GM19438 (cell line): ENCODE data around the gene KCTD7.
"Not testable (repeated sequence)": the region's sequence is repeated elsewhere in the genome, so short reads cannot be mapped to it uniquely, and the experiment has no call there.

Source experiments
- ATAC-seq: cut with Tn5 transposase; IDR thresholded peaks from one replicate; pipeline ENCODE4 v1.9.1; 2021; ENCODE audit warnings: low read depth; ENCODE audit not compliant: unreplicated experiment

KCTD7 gene

DNA sequence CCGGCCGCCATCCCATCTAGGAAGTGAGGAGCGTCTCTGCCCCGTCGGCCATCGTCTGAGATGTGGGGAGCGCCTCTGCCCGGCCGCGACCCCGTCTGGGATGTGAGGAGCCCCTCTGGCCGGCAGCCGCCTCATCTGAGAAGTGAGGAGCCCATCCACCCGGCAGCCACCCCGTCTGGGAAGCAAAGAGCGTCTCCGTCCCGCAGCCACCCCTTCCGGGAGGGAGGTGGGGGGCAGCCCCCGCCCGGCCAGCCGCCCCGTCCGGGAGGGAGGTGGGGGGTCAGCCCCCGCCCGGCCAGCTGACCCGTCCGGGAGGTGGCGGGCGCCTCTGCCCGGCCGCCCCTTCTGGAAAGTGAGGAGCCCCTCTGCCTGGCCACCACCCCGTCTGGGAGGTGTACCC is 14.1 kb upstream of the KCTD7 start:
- ATAC-seq = not testable (repeated sequence)

- no peak for ATAC-seq
These were observed 13.0 kb upstream of the KCTD7 start for GRCh38 chr7:66615699-66616098.

DNA sequence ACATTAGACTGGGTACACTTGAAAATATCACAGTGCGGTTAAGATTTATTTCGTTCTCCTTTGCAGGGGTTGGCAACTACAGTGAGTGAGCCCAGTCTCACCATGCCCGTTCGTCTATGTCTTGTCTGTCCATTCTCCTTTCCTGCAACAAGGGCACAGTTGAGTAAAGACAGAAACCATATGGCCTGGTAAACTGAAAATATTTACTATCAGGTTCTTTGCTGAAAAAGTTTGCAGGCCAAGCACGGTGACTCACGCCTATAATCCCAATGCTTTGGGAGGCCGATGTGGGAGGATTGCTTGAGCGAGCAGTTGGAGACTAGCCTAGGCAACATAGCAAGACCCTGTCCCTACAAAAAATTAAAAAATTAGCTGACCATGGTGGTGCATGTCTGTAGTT is 11.4 kb upstream of the KCTD7 start:
- ATAC-seq = no peak

DNA sequence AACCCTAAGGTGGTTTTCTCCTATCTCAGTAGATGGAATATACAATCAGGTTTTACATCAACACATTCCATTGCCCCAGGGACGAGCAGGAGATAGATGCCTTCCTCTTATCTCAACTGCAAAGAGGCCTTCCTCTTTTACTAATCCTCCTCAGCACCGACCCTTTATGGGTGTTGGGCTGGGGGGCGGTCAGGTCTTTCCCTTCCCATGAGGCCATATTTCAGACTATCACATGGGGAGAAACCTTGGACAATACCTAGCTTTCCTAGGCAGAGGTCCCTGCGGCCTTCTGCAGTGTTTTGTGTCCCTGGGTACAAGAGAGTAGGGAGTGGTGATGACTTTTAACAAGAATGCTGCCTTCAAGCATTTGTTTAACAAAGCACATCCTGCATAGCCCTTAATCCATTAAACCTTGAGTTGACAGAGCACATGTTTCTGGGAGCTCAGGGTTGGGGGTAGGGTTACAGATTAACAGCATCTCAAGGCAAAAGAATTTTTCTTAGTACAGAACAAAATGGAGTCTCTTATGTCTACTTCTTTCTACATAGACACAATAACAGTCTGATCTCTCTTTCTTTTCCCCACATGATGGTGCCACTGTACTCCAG is 9.2 kb upstream of the KCTD7 start:
- ATAC-seq = not testable (repeated sequence)

DNA sequence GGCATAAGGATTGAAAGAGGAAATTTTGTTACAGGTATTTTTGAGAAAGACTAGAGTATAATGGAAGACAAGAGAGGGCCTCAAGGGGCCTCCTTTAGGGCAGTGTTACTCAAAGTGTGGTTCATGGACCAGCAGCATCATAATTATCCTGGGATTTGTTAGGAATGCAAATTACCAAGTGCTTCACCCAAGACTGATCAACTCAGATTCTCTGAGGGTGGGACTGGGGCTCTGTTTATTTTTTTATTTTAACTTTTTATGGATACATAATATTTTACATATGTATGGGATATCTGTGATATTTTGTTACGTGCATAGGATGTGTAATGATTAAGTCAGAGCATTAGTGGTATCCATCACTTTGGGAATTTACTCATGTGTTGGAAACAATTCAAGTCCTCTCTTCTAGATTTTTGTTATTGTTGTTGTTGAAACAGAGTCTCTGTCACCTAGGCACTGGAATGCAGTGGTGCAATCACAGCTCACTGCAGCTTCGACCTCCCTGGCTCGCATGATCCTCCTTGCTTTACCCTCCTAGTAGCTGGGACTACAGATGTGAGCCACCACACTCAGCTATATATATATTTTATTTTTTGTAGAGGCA is 2.2 kb upstream of the KCTD7 start:
- no peak for ATAC-seq

DNA sequence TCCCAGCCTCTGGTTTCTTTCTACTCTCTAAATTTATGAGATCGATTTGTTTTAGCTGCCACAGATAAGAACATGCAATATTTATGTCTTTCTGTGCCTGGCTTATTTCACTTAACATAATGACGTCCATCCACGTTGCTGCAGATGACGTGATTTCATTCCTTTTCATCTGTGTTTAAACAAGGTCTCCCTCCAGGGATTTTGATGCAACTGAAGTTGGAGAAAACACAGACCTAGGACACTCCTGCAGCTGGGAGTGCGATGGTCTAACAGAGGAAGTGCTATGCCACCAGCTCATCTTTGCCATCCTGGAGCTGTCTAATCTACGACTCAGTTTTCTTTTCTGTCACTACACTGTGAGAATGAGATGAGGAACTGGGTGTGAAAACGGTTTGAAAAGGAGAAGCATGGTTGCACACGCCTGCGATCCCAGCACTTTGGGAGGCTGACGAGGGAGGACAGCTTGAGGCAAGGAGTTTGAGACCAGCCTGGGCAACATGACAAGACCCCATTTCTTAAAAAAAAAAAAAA is 1.5 kb upstream of the KCTD7 start:
- ATAC-seq = no peak

GRCh38 chr7:66627881-66628360 is 760 bp upstream of the KCTD7 start:
- ATAC-seq = peak; percentile 10

DNA sequence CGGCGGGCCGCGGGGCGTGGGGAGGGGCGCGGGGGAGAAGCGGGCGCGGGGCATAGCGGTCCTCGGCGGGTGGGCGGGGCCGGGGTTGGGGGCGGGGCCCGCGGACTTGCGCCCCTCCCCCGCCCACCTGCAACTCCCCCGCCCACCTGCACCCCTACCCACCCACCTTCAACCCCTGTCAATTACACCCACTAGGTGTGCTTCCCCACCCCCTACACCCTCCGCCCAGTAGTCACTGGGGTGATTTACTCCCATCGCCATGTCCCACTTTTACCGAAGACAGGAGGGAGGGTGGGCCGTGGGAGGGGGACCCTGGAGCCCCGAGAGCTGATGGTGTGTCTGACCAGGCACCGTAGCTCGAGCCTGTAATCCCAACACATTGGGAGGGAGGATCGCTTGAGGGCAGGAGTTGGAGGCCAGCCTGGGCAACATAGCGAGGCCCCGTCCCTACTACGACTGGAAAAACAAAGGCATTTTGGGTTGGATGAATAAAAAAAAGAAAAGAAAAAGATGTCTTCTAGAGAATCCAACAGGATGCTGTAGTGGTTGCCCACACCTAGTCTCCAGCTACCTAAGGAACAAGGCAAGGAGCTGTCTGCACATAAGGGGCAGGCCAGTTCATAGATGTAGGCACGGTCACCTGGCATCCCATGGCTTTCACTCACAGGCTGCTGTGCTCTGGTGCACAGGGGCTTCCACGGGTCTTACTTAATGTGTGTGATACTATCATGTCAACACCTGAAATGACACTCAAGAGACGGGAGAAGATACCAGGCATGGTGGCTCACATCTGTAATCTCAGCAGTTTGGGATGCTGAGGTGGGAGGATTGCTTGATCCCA is 761 bp downstream of the KCTD7 start:
- ATAC-seq = peak; percentile 3

DNA sequence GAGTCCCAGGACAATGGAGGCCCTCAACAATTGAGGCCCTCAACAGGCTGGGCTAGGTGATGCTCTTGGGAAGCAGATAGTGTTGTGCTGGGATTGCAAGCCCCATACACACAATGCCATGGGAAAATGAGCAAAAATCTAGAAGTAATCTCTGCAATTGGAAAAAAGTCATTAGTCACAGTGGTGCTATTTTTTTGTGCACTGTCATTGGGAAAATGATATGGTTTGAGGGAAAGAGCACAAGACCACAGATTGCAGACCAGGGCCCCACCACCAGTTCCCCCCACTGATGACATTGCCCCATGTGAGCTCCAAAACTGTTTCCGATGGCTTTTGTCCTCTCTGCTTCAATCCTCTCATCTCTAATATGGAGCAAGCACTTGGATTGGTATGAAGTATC is 1.9 kb downstream of the KCTD7 start:
- no peak for ATAC-seq

GRCh38 chr7:66631471-66631870 is 2.8 kb downstream of the KCTD7 start:
- no peak for ATAC-seq

GRCh38 chr7:66634816-66635215 is 6.1 kb downstream of the KCTD7 start:
- peak; percentile 41 for ATAC-seq

GRCh38 chr7:66635322-66635981 is 6.8 kb downstream of the KCTD7 start:
- not testable (repeated sequence) for ATAC-seq

- ATAC-seq = not testable (repeated sequence)
These were observed 7.4 kb downstream of the KCTD7 start for GRCh38 chr7:66635982-66636546.

DNA sequence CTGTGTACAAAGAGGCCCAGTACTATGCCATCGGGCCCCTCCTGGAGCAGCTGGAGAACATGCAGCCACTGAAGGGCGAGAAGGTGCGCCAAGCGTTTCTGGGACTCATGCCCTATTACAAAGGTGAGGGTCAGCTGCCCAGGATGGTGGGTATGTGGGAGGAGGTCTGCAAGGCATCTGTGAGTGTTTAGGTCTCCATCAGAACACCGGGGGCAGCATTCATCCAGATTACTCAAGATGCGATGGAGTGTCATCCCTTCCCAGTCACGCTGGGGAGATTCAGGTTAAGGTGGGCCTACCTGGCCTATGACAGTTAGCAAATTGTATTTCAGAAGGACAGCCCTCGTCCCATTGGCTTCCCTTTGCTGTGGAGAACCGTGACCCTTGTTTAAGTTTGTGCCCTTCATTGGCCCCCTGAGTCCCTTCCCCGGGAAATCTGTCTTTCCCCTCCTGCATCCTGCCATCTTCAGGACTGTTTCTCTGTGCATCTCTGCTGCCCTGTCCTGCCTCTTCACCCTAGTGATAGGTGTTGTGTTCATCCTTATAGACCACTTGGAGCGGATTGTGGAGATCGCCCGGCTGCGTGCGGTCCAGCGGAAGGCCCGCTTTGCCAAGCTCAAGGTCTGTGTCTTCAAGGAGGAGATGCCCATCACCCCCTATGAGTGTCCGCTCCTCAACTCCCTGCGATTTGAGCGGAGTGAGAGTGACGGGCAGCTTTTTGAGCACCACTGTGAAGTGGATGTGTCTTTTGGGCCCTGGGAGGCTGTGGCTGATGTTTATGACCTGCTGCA is 9.8 kb downstream of the KCTD7 start:
- no peak for ATAC-seq

DNA sequence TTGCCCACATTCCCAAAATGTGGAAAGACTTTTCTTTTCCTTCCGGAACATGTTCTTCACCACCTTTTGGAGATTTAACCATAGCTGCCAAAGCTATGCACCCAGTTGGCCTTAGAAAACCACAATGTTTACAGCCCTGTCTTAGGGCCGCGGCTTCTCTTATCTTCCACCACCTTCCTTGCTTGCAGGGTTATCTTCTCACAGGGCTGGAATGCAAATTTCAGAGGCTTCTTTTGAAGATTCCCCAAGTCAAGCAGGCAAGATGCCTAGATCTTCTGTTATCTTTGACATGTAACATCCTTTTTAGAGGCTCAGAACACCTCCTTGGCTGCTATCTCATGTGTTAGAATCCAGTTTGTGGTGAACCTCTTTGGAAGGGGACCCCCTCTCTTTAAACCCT is 11.1 kb downstream of the KCTD7 start:
- ATAC-seq = no peak

DNA sequence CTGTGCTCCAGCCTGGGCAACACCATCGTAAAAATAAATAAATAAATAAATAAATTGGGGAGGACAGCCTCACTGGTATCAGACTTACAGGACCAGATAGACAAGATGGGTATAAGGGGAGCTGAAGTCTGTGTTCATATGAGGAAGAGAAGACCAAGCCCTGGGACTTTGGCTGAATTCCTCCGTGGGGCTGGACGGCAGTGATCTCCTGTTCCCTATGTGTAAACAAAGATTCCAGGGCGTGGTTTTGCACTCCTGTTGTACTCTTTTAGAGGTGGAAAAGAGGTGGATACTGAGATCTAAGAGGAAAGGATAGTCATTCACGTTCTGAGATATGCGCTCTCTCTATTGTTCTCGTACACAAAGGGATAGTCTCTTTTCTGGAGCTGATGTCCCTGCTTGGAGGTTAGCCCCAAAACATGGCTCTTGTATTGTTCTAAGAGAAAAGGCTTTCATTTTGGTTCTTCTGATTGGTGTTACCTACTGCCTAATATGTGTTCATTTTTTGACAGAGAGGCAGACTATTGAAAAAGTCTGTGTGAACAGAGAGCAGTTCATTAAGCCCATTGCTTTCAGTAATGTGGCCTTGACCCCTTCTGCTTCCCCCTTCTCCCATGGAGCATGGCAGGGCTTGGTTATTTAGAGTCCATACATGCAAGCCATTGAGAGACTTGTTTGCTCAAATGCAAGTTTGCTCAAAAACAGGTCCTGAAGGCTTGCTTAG is 12.3 kb downstream of the KCTD7 start:
- no peak for ATAC-seq

- ATAC-seq = no peak
These were observed 12.8 kb downstream of the KCTD7 start for GRCh38 chr7:66641526-66641871.

DNA sequence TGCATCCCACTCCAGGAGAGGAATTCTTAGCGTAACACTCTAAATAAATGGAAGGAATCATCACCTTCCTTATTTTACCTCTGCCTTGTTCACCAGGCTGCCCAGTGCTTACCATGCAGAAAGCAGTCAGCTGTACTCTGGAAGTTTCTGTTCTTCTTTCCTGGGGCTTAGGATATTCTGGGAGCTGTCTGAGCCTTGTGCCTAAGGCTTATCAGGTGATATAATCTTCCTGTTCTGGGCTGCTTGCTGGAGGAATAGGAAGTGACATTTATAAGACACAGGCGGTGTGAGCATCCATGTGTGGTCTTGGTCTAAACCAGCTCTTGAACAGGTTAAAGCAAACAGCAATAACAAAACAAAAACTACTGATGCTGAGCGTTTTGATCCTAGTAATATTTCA is 13.5 kb downstream of the KCTD7 start:
- ATAC-seq = no peak

DNA sequence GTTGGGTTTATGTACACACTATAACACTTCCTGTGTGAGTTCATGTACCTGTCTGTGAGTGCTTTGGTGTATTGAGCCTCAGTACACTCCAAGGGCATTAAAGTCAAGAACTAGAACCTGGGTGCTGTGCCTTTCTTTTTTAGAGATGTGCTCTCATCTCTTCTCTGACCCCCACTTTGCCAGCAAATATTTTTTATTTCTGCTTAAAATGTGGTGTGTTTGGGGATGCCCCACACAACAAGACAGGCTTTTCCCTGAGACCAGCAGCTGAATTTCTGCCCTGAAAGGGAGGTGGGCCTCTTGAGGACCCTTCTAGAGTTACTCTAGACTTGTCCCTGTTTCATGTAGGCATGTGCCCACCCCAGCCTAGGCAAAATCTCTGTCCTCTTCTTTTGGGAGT is 14.3 kb downstream of the KCTD7 start:
- no peak for ATAC-seq
